Uterus (tissue), 4 donors: ENCODE measurements around the gene YWHAG. TPM values are rescaled to one million over a fixed set of nuclear protein-coding genes. Genes with fewer than 3 reads are reported as not detected.

ENCODE experiments used
- DNase-seq, 2 donors: peaks; one replicate each; pipeline ENCODE4 v3.0.0-alpha.2; 2019 to 2020
- H3K27ac ChIP-seq, 2 donors: fragments of 200-600 bp; sonication (generic); 1 replicate in 1 of 2; 2 replicates in 1 of 2; pipeline ENCODE4 v1.5.1; 2016 to 2018
- H3K27me3 ChIP-seq, 2 donors: fragments of 200-600 bp; sonication (generic); one replicate each; pipeline ENCODE4 v1.5.1; 2018 to 2019; ENCODE audit warnings: control low read depth in 1 of 2
- H3K36me3 ChIP-seq, 2 donors: fragments of 200-600 bp; sonication (generic); one replicate each; pipeline ENCODE4 v1.5.1; 2019; ENCODE audit warnings: control low read depth in 1 of 2
- H3K4me1 ChIP-seq, 2 donors: fragments of 200-600 bp; sonication (generic); one replicate each; pipeline ENCODE4 v1.5.1; 2018 to 2019; ENCODE audit warnings: control low read depth in 1 of 2
- H3K4me3 ChIP-seq, 2 donors: fragments of 200-600 bp; sonication (generic); 1 replicate in 1 of 2; 2 replicates in 1 of 2; pipeline ENCODE4 v1.5.1; 2018 to 2019; ENCODE audit warnings: mild to moderate bottlenecking in 1 of 2
- H3K9me3 ChIP-seq, 2 donors: fragments of 200-600 bp; sonication (generic); one replicate each; pipeline ENCODE4 v1.5.1; 2019; ENCODE audit warnings: control low read depth in 1 of 2
- POLR2A ChIP-seq, 2 donors: fragments of 450-650 bp; IDR thresholded peaks; one replicate each; pipeline ENCODE4 v1.6.1; 2016; ENCODE audit warnings: antibody characterized with exemption in 2 of 2, mild to moderate bottlenecking in 1 of 2, moderate library complexity in 1 of 2
- intact Hi-C: fragments of 100-400 bp; cut with DNase I; formaldehyde crosslinking; loops from one replicate; pipeline ENCODE4 v1.15.1; 2023; ENCODE audit warnings: low total_unique reads
- total RNA-seq, 4 donors: library from RNA; depleted of rRNA in 3 of 4; stranded (reverse); fragments of >200 nt in 3 of 4; gene quantifications; one replicate each; pipeline versions ENCODE4 v1.1.0 to v1.2.4, GENCODE V29; 2014 to 2023
- TF ChIP-seq, protein P1 (sequence below), 4 experiments: fragments of 200-600 bp in 2 of 4; fragments of 450-650 bp in 2 of 4; sonication (generic) in 2 of 4; IDR thresholded peaks; one replicate each; pipeline ENCODE4 v1.5.1; 2016 to 2019; ENCODE audit warnings: antibody characterized with exemption in 4 of 4, mild to moderate bottlenecking in 2 of 4, moderate library complexity in 1 of 4
- donor health status: DM: yes; HTN: yes; CAD: no.

YWHAG gene
- total RNA-seq, 4 donors from 2014 or later: 17.9 to 109 (median 50.4) TPM

DNA sequence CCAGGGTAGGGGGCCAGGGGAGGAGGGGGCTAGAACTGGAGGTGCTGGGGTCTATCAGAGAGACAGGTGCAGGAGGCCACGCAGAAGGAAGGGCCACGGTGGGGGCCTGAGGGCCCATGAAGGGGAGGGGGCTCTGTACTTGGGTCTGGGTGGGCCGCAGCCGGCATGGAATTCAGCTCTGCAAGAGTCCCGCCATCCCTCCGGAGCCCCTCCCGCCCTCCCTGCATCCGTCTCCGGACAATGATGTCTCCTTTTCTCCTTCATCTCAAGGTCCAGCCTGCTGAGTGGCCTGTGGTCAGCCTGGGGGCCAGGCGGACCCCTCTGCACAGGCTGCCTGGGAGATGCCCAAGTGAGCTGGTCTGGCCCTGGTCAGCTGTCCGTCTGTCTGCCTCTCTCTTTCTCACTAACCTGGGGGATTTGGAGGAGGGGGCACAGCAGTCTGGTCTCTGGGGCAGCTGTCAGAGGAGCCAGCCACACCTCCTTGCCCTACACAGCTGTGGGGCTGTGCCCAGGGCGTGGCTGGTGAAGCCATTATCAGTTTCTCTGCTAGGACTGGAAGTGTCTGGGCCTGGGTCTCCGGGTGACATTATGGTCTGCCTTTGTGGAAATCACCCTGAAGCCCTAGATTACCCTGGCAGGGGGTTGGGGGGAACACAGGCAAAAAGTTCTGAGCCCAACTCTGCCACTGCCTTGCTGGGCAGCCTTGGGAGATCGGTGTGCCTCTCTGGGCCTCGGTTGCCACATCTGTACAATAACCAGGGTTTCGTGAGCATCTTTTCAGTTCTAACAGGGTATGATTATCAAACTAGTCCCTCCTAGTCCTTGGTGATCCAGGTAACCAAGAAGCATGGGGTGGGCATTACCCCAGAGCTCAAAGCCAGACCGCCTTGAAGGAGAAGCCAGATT, 75.3 kb downstream of the YWHAG start:
- no peaks in the 10 kb centered on the region for H3K9me3 ChIP-seq
- H3K36me3 ChIP-seq: no peaks in the 10 kb centered on the region
- intact Hi-C loops: loop anchor here (10.0 kb wide), 1 partner anchor 99 kb away; no protein-coding TSS in a partner anchor
- TF ChIP-seq, protein P1, sequence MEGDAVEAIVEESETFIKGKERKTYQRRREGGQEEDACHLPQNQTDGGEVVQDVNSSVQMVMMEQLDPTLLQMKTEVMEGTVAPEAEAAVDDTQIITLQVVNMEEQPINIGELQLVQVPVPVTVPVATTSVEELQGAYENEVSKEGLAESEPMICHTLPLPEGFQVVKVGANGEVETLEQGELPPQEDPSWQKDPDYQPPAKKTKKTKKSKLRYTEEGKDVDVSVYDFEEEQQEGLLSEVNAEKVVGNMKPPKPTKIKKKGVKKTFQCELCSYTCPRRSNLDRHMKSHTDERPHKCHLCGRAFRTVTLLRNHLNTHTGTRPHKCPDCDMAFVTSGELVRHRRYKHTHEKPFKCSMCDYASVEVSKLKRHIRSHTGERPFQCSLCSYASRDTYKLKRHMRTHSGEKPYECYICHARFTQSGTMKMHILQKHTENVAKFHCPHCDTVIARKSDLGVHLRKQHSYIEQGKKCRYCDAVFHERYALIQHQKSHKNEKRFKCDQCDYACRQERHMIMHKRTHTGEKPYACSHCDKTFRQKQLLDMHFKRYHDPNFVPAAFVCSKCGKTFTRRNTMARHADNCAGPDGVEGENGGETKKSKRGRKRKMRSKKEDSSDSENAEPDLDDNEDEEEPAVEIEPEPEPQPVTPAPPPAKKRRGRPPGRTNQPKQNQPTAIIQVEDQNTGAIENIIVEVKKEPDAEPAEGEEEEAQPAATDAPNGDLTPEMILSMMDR (IDR thresholded peaks at IDR 0.05): no peak
- TF ChIP-seq POLR2A (IDR thresholded peaks at IDR 0.05): no peak
- H3K27me3 ChIP-seq: no peaks in the 10 kb centered on the region
- DNase-seq: no peak
- peak overlapping the region; percentile 67 to 84 for H3K27ac ChIP-seq
- peak overlapping the region; percentile 31 to 70 for H3K4me3 ChIP-seq
- H3K4me1 ChIP-seq: no peaks in the 10 kb centered on the region

DNA sequence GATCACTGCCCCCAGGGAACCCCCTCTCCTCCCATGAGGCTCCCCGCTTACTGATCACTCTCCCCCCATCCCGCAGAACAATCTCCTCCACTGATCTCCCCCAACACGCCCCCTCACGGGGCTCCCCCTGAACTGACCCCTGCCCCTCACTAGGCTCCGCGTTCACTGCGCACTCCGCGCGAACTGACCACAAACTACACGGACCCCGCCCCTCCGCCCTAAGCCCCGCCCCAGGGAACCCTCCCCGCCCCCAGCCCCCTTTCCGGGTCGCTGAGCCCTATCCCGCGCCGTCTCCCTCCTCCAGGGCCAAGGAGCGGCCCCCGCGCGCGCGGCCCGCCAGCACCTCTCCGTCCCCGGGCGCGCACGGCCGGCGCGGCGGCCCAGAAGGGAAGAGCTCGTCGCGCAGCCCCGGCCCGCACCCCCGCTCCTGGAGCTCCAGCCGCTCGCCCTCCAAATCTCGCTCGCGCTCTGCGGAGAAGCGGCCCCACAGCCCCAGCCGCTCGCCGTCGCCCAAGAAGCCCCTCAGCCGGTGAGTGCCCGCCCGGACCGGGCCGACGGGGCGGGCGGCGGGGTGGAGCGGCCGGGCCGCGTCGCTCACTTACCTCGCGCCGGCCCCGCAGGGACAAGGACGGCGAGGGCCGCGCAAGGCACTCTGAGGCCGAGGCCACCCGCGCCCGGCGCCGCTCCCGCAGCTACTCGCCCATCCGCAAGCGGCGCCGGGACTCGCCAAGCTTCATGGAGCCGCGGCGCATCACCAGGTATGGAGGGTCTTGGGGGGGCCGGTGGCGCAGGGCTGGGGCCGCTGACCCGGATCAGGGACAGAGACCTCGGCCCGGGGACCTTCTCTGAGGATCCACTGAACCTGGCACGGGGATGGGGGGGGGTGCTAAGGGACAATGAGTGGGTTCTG, 76.2 kb downstream of the YWHAG start:
- no peaks in the 10 kb centered on the region for H3K36me3 ChIP-seq
- peak overlapping the region; percentile 31 to 70 for H3K4me3 ChIP-seq
- intact Hi-C loops: loop anchor here (10.0 kb wide), 1 partner anchor 98 kb away; no protein-coding TSS in a partner anchor
- H3K9me3 ChIP-seq: no peaks in the 10 kb centered on the region
- H3K27me3 ChIP-seq: no peaks in the 10 kb centered on the region
- H3K27ac ChIP-seq: peak overlapping the region; percentile 67 to 84
- DNase-seq: peak; percentile 77 to 79
- no peaks in the 10 kb centered on the region for H3K4me1 ChIP-seq
- TF ChIP-seq, protein P1 (IDR thresholded peaks at IDR 0.05): no peak
- TF ChIP-seq POLR2A (IDR thresholded peaks at IDR 0.05): peak; percentile 5 to 70

DNA sequence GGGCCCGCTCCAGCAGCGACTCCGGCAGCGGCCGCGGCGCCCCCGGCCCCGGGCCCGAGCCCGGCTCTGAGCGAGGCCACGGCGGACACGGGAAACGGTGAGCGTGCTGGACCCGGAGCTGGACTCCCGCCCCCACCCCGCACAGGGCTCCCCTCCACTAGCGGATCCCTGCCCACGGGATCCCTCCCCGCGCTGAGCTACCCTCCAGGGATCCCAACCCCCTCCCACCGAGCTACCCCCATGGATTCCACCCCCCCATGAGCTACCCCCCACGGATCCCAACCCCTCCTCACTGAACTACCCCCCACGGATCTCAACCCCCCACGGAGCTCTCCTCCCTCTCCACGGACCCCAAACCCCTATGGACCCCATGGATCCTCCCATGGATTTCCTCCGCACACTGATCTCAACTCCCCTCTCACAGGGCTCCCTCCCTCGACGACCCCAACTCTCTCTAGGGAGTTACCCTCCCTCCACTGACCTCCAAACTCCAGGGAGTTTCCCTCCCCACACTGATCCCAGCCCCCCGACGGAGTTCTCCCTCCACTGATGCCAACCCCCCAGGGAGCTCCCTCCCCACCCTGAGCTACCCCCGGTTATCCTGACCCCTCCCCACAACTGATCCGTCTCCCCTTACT, 77.0 kb downstream of the YWHAG start:
- intact Hi-C loops: loop anchor here (10.0 kb wide), 1 partner anchor 97 kb away; no protein-coding TSS in a partner anchor
- no peaks in the 10 kb centered on the region for H3K36me3 ChIP-seq
- H3K27me3 ChIP-seq: no peaks in the 10 kb centered on the region
- no peak for DNase-seq
- no peak for TF ChIP-seq POLR2A (IDR thresholded peaks at IDR 0.05)
- H3K4me1 ChIP-seq: no peaks in the 10 kb centered on the region
- no peaks in the 10 kb centered on the region for H3K9me3 ChIP-seq
- peak overlapping the region; percentile 31 to 70 for H3K4me3 ChIP-seq
- peak overlapping the region; percentile 57 to 84 for H3K27ac ChIP-seq

DNA sequence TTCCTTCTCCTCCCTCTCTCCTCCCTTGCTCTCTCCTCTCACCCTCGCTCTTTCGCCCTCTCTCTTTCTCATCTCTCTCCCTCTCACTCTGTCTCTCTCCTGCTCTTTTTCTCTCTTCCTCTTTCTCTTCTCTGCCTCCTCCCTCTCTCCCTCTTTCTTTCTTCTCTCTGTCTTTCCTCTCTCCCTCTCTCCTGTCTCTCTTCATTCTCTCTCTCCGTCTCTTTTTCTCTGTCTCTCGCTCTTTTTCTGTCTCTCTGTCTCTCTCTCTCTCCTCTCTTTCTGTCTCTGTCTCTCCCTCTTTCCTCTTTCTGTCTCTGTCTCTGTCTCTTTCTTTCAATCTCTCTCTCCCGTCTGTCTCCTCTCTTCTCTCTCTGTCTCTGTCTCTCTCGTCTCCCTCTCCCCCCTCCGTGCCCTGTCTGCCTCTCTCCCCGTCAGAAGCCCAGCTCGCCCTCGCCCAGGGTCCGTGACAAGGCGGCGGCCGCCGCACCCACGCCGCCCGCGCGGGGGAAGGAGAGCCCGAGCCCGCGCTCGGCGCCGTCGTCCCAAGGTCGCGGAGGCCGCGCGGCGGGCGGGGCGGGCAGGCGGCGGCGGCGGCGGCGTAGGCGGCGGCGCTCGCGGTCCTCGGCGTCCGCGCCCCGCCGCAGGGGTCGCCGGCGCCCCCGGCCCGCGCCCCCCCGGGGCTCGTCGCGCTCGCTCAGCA, 77.6 kb downstream of the YWHAG start:
- Histone ChIP-seq H3K9me3 (no peaks in the 10 kb centered on the region), H3K36me3 (no peaks in the 10 kb centered on the region), H3K4me1 (no peaks in the 10 kb centered on the region), H3K4me3 (peak overlapping the region in 1 of 2 donors; percentile 70), H3K27ac (peak overlapping the region; percentile 57 to 78), H3K27me3 (no peaks in the 10 kb centered on the region)
- TF ChIP-seq, protein P1 (IDR thresholded peaks at IDR 0.05): no peak
- no peak for TF ChIP-seq POLR2A (IDR thresholded peaks at IDR 0.05)
- no peak for DNase-seq
- intact Hi-C loops: loop anchor here (10.0 kb wide), 1 partner anchor 96 kb away; no protein-coding TSS in a partner anchor
